Small intestine (tissue), 7 donors: ENCODE results near the gene SLIT3. TPM values are rescaled to one million over a fixed set of nuclear protein-coding genes. Genes with fewer than 3 reads are reported as not detected.

Experiments
- DNase-seq, 2 donors: peaks; one replicate each; pipeline versions ENCODE4 v3.0.0 to v3.0.0-alpha.2; 2013
- FAIRE-seq: peaks from 2 replicates; lab custom pipeline; 2012; peaks lifted over from hg19 to GRCh38; lab: Jason Lieb, UNC
- H3K27ac ChIP-seq, 3 donors: one replicate each; pipeline ENCODE4 v1.5.1; 2013; ENCODE audit warnings: low read length in 2 of 3, mild to moderate bottlenecking in 2 of 3, control low read depth in 1 of 3, inconsistent platforms in 1 of 3, low read depth in 1 of 3, moderate library complexity in 1 of 3
- H3K27me3 ChIP-seq, 3 donors: one replicate each; pipeline ENCODE4 v1.6.1; 2013; ENCODE audit warnings: low read length in 3 of 3, inconsistent platforms in 1 of 3; ENCODE audit not compliant: control insufficient read depth in 3 of 3, insufficient read depth in 3 of 3
- H3K36me3 ChIP-seq, 3 donors: one replicate each; pipeline ENCODE4 v1.6.1; 2013; ENCODE audit warnings: low read length in 3 of 3, inconsistent platforms in 1 of 3, low read depth in 1 of 3, mild to moderate bottlenecking in 1 of 3, moderate library complexity in 1 of 3; ENCODE audit not compliant: control insufficient read depth in 3 of 3, insufficient read depth in 2 of 3
- H3K4me1 ChIP-seq, 3 donors: one replicate each; pipeline ENCODE4 v1.6.1; 2013; ENCODE audit warnings: low read length in 2 of 3, inconsistent platforms in 1 of 3, low read depth in 1 of 3, mild to moderate bottlenecking in 1 of 3, moderate library complexity in 1 of 3; ENCODE audit not compliant: control insufficient read depth in 3 of 3, insufficient read depth in 2 of 3
- H3K4me3 ChIP-seq, 3 donors: one replicate each; pipeline ENCODE4 v1.5.1; 2013; ENCODE audit warnings: low read length in 3 of 3, control low read depth in 1 of 3, inconsistent platforms in 1 of 3, low read depth in 1 of 3, mild to moderate bottlenecking in 1 of 3, moderate library complexity in 1 of 3
- H3K9me3 ChIP-seq, 2 donors: one replicate each; pipeline ENCODE4 v1.6.1; 2013; ENCODE audit warnings: low read depth in 1 of 2, low read length in 1 of 2; ENCODE audit not compliant: control insufficient read depth in 2 of 2, insufficient read depth in 1 of 2
- WGBS, 3 donors: extraction: QIAGEN DNeasy Blood & Tissue Kit; methylation state at CpG; one replicate each; pipeline ENCODE4 v1.1.7; 2013; 5-methylcytosine and 5-hydroxymethylcytosine counted together
- polyA plus RNA-seq, 4 donors: library from polyadenylated mRNA; stranded (reverse) in 3 of 4; unstranded in 1 of 4; fragments of 200-250 nt in 3 of 4; fragments of 120-200 nt in 1 of 4; gene quantifications; one replicate each; pipeline versions ENCODE4 v1.2.1 to v1.2.3, GENCODE V29; 2013
- donor health status: healthy with polysubstance abuse.
- donor health status: control.
- donor health status: control.
- donor health status: Bipolar disorder and iron deficiency.
- donor health status: healthy.

The SLIT3 gene
- polyA plus RNA-seq, 4 donors = 0.27 to 5.5 (median 5.3) TPM; not detected in 1

DNA sequence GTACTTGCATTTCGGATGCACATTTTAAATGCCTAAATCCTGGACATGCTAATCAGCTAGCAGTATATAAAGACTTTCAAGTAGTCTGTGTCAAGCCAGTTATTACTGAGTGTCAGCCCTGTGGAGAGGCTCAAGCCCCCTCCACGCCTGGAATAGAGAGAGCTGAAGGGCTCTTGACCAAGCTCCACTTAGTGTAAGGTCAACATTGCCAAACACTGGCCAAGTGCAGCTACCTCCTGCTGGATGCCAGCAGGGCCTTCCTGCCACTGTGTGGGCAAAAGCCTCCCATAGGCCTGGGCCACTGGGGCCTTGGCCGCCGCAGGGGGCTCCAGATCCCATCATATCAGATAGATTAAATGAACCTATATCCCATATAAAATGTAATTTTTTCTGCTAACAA is 482.4 kb downstream of the SLIT3 start:
- no peaks in the 10 kb centered on the region for H3K4me1 ChIP-seq
- WGBS, 3 donors = 85 to 89% (median 88%) methylated on average over 4 of the region's 4 CpGs
- H3K36me3 ChIP-seq = peaks cover 0 to 2% (median 0%) of the 10 kb centered on the region in 3 donors
- H3K9me3 ChIP-seq = no peaks in the 10 kb centered on the region
- no peak overlapping the region for H3K27ac ChIP-seq
- no peak for DNase-seq
- no peak for FAIRE-seq
- H3K27me3 ChIP-seq = peaks cover 0 to 3% (median 0%) of the 10 kb centered on the region in 3 donors
- H3K4me3 ChIP-seq = no peak overlapping the region

DNA sequence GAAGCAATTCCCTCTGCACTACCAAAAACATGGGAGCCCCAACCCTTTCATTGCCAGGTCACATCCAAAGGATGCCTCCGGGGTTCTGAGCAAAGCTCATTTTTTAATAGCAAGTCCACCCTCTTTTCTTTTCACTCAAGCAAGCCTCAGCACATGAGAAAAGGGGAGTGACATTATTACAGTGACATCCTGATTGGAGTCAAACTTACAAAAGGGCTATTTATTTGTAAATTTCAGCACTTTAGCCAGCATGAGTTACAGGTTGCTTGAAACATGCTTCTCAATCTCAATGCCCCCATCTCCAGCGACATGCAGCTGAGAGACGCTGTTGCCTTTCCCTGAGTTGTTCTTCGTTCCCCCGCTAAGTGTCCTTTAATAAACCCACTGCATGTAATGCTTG is 483.3 kb downstream of the SLIT3 start:
- H3K9me3 ChIP-seq = no peaks in the 10 kb centered on the region
- DNase-seq = no peak
- no peak overlapping the region for H3K27ac ChIP-seq
- peaks cover 0 to 3% (median 0%) of the 10 kb centered on the region in 3 donors for H3K27me3 ChIP-seq
- H3K4me1 ChIP-seq = no peaks in the 10 kb centered on the region
- H3K4me3 ChIP-seq = no peak overlapping the region
- H3K36me3 ChIP-seq = peaks cover 0 to 2% (median 0%) of the 10 kb centered on the region in 3 donors
- FAIRE-seq = no peak
- 75 to 84% (median 84%) methylated on average over 5 of the region's 5 CpGs for WGBS, 3 donors

DNA sequence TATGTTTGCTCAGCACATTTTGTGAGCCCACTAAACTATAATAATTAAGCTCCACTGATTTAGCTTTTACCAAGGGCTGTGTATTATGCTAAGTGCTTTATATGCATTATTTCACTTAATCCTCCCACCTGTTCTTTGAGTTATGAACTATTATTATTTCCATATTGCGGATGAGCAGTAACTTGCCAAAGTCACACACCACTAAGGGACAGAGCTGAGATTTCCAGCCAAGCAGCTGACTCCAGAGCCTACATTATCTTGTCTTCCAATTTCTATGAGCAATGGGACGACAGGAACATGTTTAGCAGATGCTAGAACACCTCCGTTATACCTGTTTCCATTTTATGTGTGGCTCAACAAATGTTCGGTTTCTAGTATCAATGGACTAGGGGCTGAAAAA is 484.3 kb downstream of the SLIT3 start:
- Histone ChIP-seq H3K4me3 (no peak overlapping the region), H3K4me1 (no peaks in the 10 kb centered on the region), H3K9me3 (no peaks in the 10 kb centered on the region), H3K27me3 (peaks cover 0 to 3% (median 0%) of the 10 kb centered on the region in 3 donors), H3K27ac (no peak overlapping the region), H3K36me3 (peaks cover 0 to 2% (median 0%) of the 10 kb centered on the region in 3 donors)
- WGBS, 3 donors = 84 to 91% (median 85%) methylated on average over 4 of the region's 4 CpGs
- FAIRE-seq = no peak
- DNase-seq = no peak

DNA sequence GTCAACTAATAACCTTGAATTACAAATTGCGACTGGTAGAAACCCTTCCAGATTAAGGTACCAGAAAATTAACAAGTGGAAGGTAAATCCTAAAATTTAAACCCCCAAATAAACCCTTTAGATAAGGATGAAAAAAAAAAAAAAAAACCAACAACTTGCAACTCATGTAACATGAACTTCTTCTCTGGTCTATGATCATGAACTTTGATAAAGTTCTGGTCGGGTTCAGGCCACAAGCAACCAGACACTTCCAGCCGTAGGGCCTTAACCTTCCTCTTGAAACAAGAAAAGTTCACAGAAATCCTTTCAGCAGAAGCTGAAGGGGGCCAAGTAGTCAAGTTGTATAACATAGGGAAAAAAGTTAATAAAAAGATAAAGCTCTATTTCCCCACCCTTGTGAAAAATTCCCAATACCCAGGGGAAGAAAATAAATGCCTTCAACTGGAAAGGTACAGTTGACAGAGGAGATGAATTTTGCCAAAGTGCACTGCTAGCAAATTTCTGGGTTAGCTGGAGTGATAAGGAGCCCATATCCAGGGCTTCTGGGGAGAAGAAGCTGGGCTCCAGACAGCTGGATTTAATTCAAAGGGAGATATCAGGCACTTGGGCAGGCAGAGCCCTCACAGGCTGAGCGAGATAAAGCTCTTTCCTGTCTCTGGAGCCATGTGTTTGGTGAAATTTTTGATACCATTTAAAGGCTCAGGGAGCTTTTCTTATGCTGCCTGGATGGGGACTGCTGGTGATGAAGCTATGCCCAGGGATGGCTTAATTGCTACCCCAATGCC is 487.6 kb downstream of the SLIT3 start:
- 49 to 67% (median 52%) methylated on average over 4 of the region's 4 CpGs for WGBS, 3 donors
- DNase-seq = no peak
- Histone ChIP-seq H3K27me3 (peaks cover 0 to 3% (median 0%) of the 10 kb centered on the region in 3 donors), H3K36me3 (no peaks in the 10 kb centered on the region), H3K4me1 (no peaks in the 10 kb centered on the region), H3K9me3 (no peaks in the 10 kb centered on the region), H3K27ac (no peak overlapping the region), H3K4me3 (no peak overlapping the region)
- FAIRE-seq = no peak

DNA sequence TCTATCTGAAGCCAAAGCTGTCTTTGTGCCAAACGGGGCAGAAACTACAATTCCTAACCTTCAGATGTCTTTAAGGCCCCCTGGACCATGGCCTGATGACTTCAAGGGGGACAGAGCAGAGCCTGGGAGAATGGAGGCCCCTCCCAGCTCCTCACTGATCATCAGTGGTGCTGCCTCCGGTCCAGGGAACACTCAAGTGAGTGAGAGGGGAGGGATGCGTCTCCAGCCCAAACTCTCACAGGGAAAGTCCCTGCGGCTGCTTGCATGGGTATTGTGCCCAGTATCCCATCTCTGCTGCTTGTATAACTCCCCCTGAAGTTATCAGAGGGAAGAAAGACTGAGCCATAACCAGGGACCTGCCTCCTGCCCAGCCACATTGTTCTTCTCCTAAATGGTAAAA is 490.3 kb downstream of the SLIT3 start:
- H3K9me3 ChIP-seq = no peaks in the 10 kb centered on the region
- no peak overlapping the region for H3K4me3 ChIP-seq
- FAIRE-seq = no peak
- no peaks in the 10 kb centered on the region for H3K4me1 ChIP-seq
- 67 to 84% (median 77%) methylated on average over 4 of the region's 4 CpGs for WGBS, 3 donors
- DNase-seq = no peak
- H3K36me3 ChIP-seq = no peaks in the 10 kb centered on the region
- no peak overlapping the region for H3K27ac ChIP-seq
- H3K27me3 ChIP-seq = peaks cover 0 to 3% (median 0%) of the 10 kb centered on the region in 3 donors

DNA sequence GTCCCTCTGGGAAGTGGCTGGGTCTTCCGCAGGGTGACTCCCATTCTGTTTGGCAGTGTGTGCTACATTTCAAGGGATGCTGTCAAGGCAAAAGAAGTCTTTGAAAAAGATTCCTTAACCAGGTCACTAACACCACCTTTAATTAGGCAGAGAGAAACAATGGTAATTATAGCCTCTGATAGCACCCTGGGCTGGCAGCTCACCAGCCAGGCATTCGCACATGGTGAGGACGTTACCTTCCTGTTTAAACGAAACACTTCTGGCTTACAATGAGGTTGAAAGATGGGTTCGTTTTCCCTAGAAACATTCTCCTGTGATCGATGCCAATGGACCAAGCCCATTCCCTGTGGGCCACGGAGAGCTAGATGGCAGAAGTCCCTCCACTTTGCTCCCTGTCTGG is 491.7 kb downstream of the SLIT3 start:
- no peaks in the 10 kb centered on the region for H3K36me3 ChIP-seq
- H3K9me3 ChIP-seq = no peaks in the 10 kb centered on the region
- WGBS, 3 donors = 57 to 76% (median 63%) methylated on average over 7 of the region's 7 CpGs
- FAIRE-seq (no peak), DNase-seq (no peak)
- peaks cover 0 to 3% (median 0%) of the 10 kb centered on the region in 3 donors for H3K27me3 ChIP-seq
- no peaks in the 10 kb centered on the region for H3K4me1 ChIP-seq
- H3K27ac ChIP-seq = no peak overlapping the region
- H3K4me3 ChIP-seq = no peak overlapping the region

DNA sequence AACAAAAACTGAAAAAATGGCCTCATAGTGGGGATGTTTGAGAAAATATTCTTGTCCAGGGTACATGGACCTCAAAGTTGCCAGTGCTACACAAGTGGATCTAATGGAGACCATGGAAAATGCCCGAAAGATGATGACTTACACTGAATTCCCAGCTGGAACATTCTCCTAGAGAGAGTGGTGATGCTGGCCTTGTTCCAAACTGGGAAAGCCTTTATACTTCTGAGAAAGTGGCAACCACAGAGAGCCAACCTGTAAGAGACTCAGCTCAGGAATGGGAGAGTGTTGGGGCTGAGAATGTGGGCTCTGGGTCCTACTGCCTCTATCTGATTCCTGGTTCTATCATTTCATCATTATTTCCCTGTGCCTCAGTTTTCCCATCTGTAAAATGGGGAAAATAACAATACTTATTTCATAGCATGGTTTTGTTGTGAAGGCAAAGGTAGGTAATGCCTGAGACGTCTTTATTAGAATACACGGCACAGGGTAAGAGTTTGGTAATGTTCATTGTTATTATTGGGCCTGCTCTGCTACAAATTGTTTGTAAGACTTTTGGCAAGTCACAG is 492.8 kb downstream of the SLIT3 start:
- Histone ChIP-seq H3K27ac (no peak overlapping the region), H3K9me3 (no peaks in the 10 kb centered on the region), H3K4me3 (no peak overlapping the region), H3K27me3 (peaks cover 0 to 3% (median 0%) of the 10 kb centered on the region in 3 donors), H3K4me1 (no peaks in the 10 kb centered on the region), H3K36me3 (no peaks in the 10 kb centered on the region)
- 60 to 84% (median 83%) methylated on average over 3 of the region's 3 CpGs for WGBS, 3 donors
- DNase-seq (no peak), FAIRE-seq (no peak)

DNA sequence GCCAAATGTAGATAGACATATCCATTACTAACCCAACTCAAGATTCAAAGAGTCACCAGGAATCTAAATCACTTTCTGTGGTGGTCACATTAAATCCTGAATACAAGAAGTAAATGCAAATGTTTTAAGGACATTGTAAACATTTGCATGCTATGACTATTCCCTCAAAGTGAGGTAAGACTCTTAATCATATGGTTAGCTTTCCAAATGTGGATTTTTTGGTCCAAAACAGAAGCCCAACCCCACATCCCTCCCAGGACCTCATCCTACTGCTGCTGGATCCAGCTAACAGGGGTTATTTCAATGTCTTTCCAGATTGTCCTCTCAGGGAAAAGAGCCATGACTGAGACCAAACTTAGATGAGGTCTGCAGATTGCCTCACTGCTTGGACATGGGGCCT is 493.7 kb downstream of the SLIT3 start:
- FAIRE-seq = no peak
- H3K27me3 ChIP-seq = peaks cover 0 to 3% (median 0%) of the 10 kb centered on the region in 3 donors
- DNase-seq = no peak
- H3K9me3 ChIP-seq = no peaks in the 10 kb centered on the region
- no peak overlapping the region for H3K27ac ChIP-seq
- H3K4me1 ChIP-seq = no peaks in the 10 kb centered on the region
- H3K36me3 ChIP-seq = no peaks in the 10 kb centered on the region
- H3K4me3 ChIP-seq = no peak overlapping the region
